Liver (tissue), 3 donors: ENCODE measurements around the gene MYO3B.

Source experiments
- EGR1 ChIP-seq, 2 donors: IDR thresholded peaks; 2 replicates each; pipeline ENCODE4 v1.6.1; 2016 to 2018; ENCODE audit warnings: antibody characterized with exemption in 2 of 2, low read depth in 2 of 2
- FOXA1 ChIP-seq: IDR thresholded peaks from 2 replicates; pipeline ENCODE4 v1.6.1; 2016; ENCODE audit warnings: antibody characterized with exemption
- GABPA ChIP-seq, 2 donors: IDR thresholded peaks in 1 of 2; conservative IDR thresholded peaks in 1 of 2; 2 replicates each; pipeline ENCODE4 v1.6.1; 2016; ENCODE audit warnings: antibody characterized with exemption in 2 of 2, mild to moderate bottlenecking in 1 of 2, moderate library complexity in 1 of 2
- HNF4A ChIP-seq, 2 donors: conservative IDR thresholded peaks; 2 replicates each; pipeline ENCODE4 v1.6.1; 2016; ENCODE audit warnings: antibody characterized with exemption in 2 of 2, mild to moderate bottlenecking in 2 of 2
- HNF4G ChIP-seq: IDR thresholded peaks from 2 replicates; pipeline ENCODE4 v1.6.1; 2016; ENCODE audit warnings: antibody characterized with exemption
- JUND ChIP-seq, 2 donors: IDR thresholded peaks; 2 replicates each; pipeline ENCODE4 v1.6.1; 2016; ENCODE audit warnings: antibody characterized with exemption in 2 of 2
- SP1 ChIP-seq: IDR thresholded peaks from 2 replicates; pipeline ENCODE4 v1.6.1; 2018; ENCODE audit warnings: antibody characterized with exemption, mild to moderate bottlenecking
- TAF1 ChIP-seq: conservative IDR thresholded peaks from 2 replicates; pipeline ENCODE4 v1.6.1; 2016; ENCODE audit warnings: antibody characterized with exemption, mild to moderate bottlenecking
- TF ChIP-seq, protein P1 (sequence below): IDR thresholded peaks from 2 replicates; pipeline ENCODE4 v1.6.1; 2016; ENCODE audit warnings: antibody characterized with exemption, mild to moderate bottlenecking
- TF ChIP-seq, protein P2 (sequence below): fragments of 150-350 bp; IDR thresholded peaks from 2 replicates; pipeline ENCODE4 v1.5.1; 2017; ENCODE audit warnings: improper control_type of control experiment, low read depth, low read length; ENCODE audit not compliant: missing input control
- TF ChIP-seq, protein P3 (sequence below): IDR thresholded peaks from 2 replicates; pipeline ENCODE4 v1.6.1; 2016; ENCODE audit warnings: antibody characterized with exemption
- TF ChIP-seq, protein P4 (sequence below): IDR thresholded peaks from 2 replicates; pipeline ENCODE4 v1.6.1; 2016; ENCODE audit warnings: antibody characterized with exemption
- TF ChIP-seq, protein P5 (sequence below): IDR thresholded peaks from 2 replicates; pipeline ENCODE4 v1.6.1; 2016; ENCODE audit warnings: antibody characterized with exemption
- donor health status: healthy.
- donor health status: healthy.

DNA sequence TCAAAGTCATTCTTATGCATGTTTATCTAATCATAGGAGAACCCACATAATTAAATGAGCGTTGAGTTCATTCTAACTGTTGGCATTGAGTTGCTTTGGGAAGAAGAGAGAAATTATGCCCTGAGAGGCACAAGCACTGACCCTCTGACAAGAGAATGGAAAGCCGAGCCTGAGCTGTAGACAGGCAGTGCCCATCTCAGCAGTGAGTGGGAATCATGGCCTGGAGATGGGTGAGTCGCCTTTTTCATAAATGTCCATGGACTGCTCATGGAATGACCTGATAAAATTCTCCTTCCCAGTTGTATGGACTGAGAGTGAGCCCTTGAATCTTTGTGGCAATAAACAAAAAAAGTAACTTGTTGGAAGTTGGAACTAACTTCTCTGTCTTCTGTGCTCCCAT lies 21.4 kb upstream of the MYO3B start:
- TF ChIP-seq, protein P1, sequence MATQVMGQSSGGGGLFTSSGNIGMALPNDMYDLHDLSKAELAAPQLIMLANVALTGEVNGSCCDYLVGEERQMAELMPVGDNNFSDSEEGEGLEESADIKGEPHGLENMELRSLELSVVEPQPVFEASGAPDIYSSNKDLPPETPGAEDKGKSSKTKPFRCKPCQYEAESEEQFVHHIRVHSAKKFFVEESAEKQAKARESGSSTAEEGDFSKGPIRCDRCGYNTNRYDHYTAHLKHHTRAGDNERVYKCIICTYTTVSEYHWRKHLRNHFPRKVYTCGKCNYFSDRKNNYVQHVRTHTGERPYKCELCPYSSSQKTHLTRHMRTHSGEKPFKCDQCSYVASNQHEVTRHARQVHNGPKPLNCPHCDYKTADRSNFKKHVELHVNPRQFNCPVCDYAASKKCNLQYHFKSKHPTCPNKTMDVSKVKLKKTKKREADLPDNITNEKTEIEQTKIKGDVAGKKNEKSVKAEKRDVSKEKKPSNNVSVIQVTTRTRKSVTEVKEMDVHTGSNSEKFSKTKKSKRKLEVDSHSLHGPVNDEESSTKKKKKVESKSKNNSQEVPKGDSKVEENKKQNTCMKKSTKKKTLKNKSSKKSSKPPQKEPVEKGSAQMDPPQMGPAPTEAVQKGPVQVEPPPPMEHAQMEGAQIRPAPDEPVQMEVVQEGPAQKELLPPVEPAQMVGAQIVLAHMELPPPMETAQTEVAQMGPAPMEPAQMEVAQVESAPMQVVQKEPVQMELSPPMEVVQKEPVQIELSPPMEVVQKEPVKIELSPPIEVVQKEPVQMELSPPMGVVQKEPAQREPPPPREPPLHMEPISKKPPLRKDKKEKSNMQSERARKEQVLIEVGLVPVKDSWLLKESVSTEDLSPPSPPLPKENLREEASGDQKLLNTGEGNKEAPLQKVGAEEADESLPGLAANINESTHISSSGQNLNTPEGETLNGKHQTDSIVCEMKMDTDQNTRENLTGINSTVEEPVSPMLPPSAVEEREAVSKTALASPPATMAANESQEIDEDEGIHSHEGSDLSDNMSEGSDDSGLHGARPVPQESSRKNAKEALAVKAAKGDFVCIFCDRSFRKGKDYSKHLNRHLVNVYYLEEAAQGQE: no peak
- TF ChIP-seq SP1: no peak
- TF ChIP-seq, protein P2, sequence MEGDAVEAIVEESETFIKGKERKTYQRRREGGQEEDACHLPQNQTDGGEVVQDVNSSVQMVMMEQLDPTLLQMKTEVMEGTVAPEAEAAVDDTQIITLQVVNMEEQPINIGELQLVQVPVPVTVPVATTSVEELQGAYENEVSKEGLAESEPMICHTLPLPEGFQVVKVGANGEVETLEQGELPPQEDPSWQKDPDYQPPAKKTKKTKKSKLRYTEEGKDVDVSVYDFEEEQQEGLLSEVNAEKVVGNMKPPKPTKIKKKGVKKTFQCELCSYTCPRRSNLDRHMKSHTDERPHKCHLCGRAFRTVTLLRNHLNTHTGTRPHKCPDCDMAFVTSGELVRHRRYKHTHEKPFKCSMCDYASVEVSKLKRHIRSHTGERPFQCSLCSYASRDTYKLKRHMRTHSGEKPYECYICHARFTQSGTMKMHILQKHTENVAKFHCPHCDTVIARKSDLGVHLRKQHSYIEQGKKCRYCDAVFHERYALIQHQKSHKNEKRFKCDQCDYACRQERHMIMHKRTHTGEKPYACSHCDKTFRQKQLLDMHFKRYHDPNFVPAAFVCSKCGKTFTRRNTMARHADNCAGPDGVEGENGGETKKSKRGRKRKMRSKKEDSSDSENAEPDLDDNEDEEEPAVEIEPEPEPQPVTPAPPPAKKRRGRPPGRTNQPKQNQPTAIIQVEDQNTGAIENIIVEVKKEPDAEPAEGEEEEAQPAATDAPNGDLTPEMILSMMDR: no peak
- TF ChIP-seq, protein P3, sequence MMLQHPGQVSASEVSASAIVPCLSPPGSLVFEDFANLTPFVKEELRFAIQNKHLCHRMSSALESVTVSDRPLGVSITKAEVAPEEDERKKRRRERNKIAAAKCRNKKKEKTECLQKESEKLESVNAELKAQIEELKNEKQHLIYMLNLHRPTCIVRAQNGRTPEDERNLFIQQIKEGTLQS: no peak
- TF ChIP-seq GABPA (IDR thresholded peaks at IDR 0.05 in 1 of 2, conservative IDR thresholded peaks at IDR 0.05 in 1 of 2): no peak
- TF ChIP-seq, protein P4, sequence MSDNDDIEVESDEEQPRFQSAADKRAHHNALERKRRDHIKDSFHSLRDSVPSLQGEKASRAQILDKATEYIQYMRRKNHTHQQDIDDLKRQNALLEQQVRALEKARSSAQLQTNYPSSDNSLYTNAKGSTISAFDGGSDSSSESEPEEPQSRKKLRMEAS: no peak
- no peak for TF ChIP-seq TAF1
- TF ChIP-seq, protein P5, sequence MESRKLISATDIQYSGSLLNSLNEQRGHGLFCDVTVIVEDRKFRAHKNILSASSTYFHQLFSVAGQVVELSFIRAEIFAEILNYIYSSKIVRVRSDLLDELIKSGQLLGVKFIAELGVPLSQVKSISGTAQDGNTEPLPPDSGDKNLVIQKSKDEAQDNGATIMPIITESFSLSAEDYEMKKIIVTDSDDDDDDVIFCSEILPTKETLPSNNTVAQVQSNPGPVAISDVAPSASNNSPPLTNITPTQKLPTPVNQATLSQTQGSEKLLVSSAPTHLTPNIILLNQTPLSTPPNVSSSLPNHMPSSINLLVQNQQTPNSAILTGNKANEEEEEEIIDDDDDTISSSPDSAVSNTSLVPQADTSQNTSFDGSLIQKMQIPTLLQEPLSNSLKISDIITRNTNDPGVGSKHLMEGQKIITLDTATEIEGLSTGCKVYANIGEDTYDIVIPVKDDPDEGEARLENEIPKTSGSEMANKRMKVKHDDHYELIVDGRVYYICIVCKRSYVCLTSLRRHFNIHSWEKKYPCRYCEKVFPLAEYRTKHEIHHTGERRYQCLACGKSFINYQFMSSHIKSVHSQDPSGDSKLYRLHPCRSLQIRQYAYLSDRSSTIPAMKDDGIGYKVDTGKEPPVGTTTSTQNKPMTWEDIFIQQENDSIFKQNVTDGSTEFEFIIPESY: no peak
- no peak for TF ChIP-seq FOXA1
- TF ChIP-seq HNF4G: no peak
- no peak for TF ChIP-seq HNF4A (conservative IDR thresholded peaks at IDR 0.05)
- no peak for TF ChIP-seq EGR1 (IDR thresholded peaks at IDR 0.05; ENCODE audit: low read depth in 2 of 2)
- TF ChIP-seq JUND (IDR thresholded peaks at IDR 0.05): no peak
